ENCODE measurements around the gene TST.
A peak's percentile ranks its signal among the peaks of the same experiment; 100 is the strongest.
"Not testable (repeated sequence)": the region's sequence is repeated elsewhere in the genome, so short reads cannot be mapped to it uniquely, and the experiment has no call there.

Gene TST

GRCh38 chr22:36998620-36999351 is 20.5 kb downstream of the TST start:
- H3K4me3 ChIP-seq (ENCODE audit: low read length), result no peak overlapping the region
- no peak for DNase-seq (ENCODE audit: low read depth, low spot score)

GRCh38 chr22:36997746-36998145 is 21.5 kb downstream of the TST start:
- no peak overlapping the region for H3K4me3 ChIP-seq (ENCODE audit: low read length)
- no peak for DNase-seq (ENCODE audit: low read depth, low spot score)

- no peak for DNase-seq (ENCODE audit: low read depth, low spot score)
- no peak overlapping the region for H3K4me3 ChIP-seq (ENCODE audit: low read length)
Measured at GRCh38 chr22:36991206-36991605, 28.0 kb downstream of the TST start.

GRCh38 chr22:36990457-36990856 is 28.8 kb downstream of the TST start:
- H3K4me3 ChIP-seq (ENCODE audit: low read length), result no peak overlapping the region
- no peak for DNase-seq (ENCODE audit: low read depth, low spot score)

DNA sequence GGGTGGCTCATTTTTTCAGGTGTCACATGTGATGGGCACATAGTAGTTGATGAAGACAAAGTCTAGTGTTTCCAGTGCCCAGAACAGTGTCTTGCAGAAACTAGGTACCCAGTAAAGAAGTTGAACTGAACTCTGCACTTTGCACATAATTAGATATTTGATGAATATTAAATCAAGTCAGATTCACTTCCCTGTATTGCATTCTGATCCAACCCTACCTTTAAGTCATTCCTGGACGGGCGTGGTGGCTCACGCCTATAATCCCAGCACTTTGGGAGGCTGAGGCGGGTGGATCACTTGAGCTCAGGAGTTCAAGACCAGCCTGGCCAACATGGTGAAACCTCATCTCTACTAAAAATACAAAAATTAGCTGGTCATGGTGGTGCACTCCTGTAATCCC is 30.2 kb downstream of the TST start:
- not testable (repeated sequence) for H3K4me3 ChIP-seq (ENCODE audit: low read length); DNase-seq (ENCODE audit: low read depth, low spot score)

GRCh38 chr22:36988075-36988832 is 31.0 kb downstream of the TST start:
- H3K4me3 ChIP-seq (ENCODE audit: low read length), result no peak overlapping the region
- no peak for DNase-seq (ENCODE audit: low read depth, low spot score)

GRCh38 chr22:36986242-36986821 is 32.9 kb downstream of the TST start:
- DNase-seq (ENCODE audit: low read depth, low spot score), result no peak
- H3K4me3 ChIP-seq (ENCODE audit: low read length), result no peak overlapping the region

DNA sequence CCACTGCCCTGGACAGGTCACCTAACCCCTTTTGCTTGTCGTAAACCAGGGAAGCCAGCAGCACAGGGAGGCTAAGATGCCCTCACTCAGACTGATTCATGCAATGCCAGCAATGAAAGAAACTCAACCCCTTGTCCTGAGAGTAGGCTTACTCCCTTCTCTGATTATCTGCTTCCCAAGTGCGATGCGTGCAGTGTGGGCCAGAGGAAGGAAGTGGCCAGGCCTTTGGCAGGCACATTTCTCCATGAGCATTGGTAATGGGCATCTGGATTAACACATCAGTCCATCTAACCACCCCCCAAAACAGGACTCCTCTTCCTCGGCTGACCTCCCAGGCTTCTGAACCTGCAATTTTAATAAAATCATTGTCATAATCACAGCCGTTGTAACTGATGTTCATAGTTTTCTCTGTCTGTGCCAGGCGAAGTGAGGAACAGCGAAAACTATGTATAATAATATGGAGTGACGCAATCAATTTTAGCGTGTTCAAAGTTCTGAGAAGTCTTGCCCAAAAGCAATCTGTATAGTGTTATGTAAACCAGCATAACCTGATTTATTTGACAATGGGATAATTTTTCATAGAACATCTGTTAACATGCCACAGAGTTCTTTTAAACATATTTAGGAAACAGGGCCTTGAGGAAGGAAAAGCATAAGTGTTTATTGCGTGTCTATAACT is 33.9 kb downstream of the TST start:
- no peak for DNase-seq (ENCODE audit: low read depth, low spot score)

GRCh38 chr22:36982136-36982535 is 37.1 kb downstream of the TST start:
- DNase-seq (ENCODE audit: low read depth, low spot score), result no peak
- no peak overlapping the region for H3K4me3 ChIP-seq (ENCODE audit: low read length)

More for the DNA sequence above, 33.9 kb downstream of the TST start:
- H3K4me3 ChIP-seq (ENCODE audit: low read length), result no peak overlapping the region

- H3K4me3 ChIP-seq (ENCODE audit: low read length), result no peak overlapping the region
- DNase-seq (ENCODE audit: low read depth, low spot score), result no peak
Measured at GRCh38 chr22:36981247-36981775, 37.9 kb downstream of the TST start.

GRCh38 chr22:36979016-36979910 is 40.0 kb downstream of the TST start:
- H3K4me3 ChIP-seq (ENCODE audit: low read length), result no peak overlapping the region
- no peak for DNase-seq (ENCODE audit: low read depth, low spot score)

GRCh38 chr22:36977947-36978660 is 41.1 kb downstream of the TST start:
- H3K4me3 ChIP-seq (ENCODE audit: low read length), result peak overlapping the region; percentile 63
- DNase-seq (ENCODE audit: low read depth, low spot score), result peak; percentile 81

- H3K4me3 ChIP-seq (ENCODE audit: low read length), result peak overlapping the region; percentile 63
- DNase-seq (ENCODE audit: low read depth, low spot score), result peak; percentile 65
Measured at GRCh38 chr22:36977401-36977861, 41.8 kb downstream of the TST start.

DNA sequence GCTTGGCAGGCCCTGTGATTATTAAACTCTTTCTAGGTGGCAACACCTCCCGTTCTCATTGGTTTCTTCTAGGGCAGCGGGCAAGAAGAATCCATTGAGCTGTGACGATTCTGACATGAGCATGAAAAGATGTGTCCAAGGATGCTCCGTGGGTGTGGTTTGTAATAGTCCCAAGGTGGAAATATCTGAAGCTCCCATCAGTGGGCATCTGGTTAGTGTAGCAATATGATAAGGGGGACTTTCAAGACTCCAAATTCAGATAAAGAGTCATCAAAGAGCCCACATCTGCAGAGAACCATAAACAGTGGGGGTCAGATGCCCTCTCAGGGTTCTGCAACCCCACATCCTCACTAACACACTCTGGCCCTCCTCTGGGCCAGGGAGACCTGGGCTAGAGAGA is 42.6 kb downstream of the TST start:
- no peak for DNase-seq (ENCODE audit: low read depth, low spot score)
- no peak overlapping the region for H3K4me3 ChIP-seq (ENCODE audit: low read length)

- H3K4me3 ChIP-seq (ENCODE audit: low read length), result no peak overlapping the region
- no peak for DNase-seq (ENCODE audit: low read depth, low spot score)
Measured at GRCh38 chr22:36971341-36972125, 47.7 kb downstream of the TST start.

GRCh38 chr22:36968249-36968964 is 50.8 kb downstream of the TST start:
- no peak for DNase-seq (ENCODE audit: low read depth, low spot score)
- no peak overlapping the region for H3K4me3 ChIP-seq (ENCODE audit: low read length)
